Measurements from ENCODE around the gene TAOK2. TPM values are rescaled to one million over a fixed set of nuclear protein-coding genes. Genes with fewer than 3 reads are reported as not detected.
"Not testable (repeated sequence)": the region's sequence is repeated elsewhere in the genome, so short reads cannot be mapped to it uniquely, and the experiment has no call there.

The TAOK2 gene
- total RNA-seq, 8 experiments from 2014 or later = 27.0 to 54.4 (median 38.6) TPM

- Histone ChIP-seq H3K4me1 (replicated peaks in 1 of 2) (no peaks in the 10 kb centered on the region), H3K27ac (no peak overlapping the region), H3K4me3 (no peak overlapping the region)
- 70 to 100% (median 87%) methylated on average over 1 to 4 of the region's 8 CpGs; no CpG with 5 or more reads in 1 of the 10 experiments for WGBS, 10 experiments
- ATAC-seq (replicated peaks in 6 of 8) = peak in 1 of 8 experiments; percentile 55
- in situ Hi-C loops (cut with MboI; ENCODE audit: low pct_unique_long_range_greater_than_20kb in 2 of 9, low sequenced_read_pairs in 9 of 9, unreplicated experiment in 9 of 9) = loop anchor here in 1 of 9 experiments (25.0 kb wide), 1 partner anchor 89 kb away; the partner anchor contains the start of gene CDIPT
These were observed 21.9 kb upstream of the TAOK2 start for GRCh38 chr16:29951625-29952365.

- in situ Hi-C loops (cut with MboI; ENCODE audit: low pct_unique_long_range_greater_than_20kb in 2 of 9, low sequenced_read_pairs in 9 of 9, unreplicated experiment in 9 of 9) = loop anchor here in 1 of 9 experiments (25.0 kb wide), 1 partner anchor 96 kb away; the partner anchor contains the start of gene CDIPT
- WGBS, 10 experiments = 83 to 100% (median 96%) methylated on average over 1 to 4 of the region's 5 CpGs; no CpG with 5 or more reads in 4 of the 10 experiments
These were observed 14.9 kb upstream of the TAOK2 start for GRCh38 chr16:29958756-29959155.

GRCh38 chr16:29959293-29959692 is 14.4 kb upstream of the TAOK2 start:
- Histone ChIP-seq H3K4me1 (replicated peaks in 1 of 2) (peaks cover 0 to 8% of the 10 kb centered on the region in 2 donors), H3K4me3 (no peak overlapping the region), H3K27ac (no peak overlapping the region)
- no peak for ATAC-seq (replicated peaks in 6 of 8)
- WGBS, 10 experiments = 80 to 100% (median 100%) methylated on average over 1 to 7 of the region's 9 CpGs; no CpG with 5 or more reads in 3 of the 10 experiments
- in situ Hi-C loops (cut with MboI; ENCODE audit: low pct_unique_long_range_greater_than_20kb in 2 of 9, low sequenced_read_pairs in 9 of 9, unreplicated experiment in 9 of 9) = loop anchor here in 1 of 9 experiments (25.0 kb wide), 1 partner anchor 97 kb away; the partner anchor contains the start of gene CDIPT

More at GRCh38 chr16:29958756-29959155, 14.9 kb upstream of the TAOK2 start:
- Histone ChIP-seq H3K27ac (no peak overlapping the region), H3K4me3 (no peak overlapping the region), H3K4me1 (replicated peaks in 1 of 2) (peaks cover 0 to 8% of the 10 kb centered on the region in 2 donors)
- no peak for ATAC-seq (replicated peaks in 6 of 8)

GRCh38 chr16:29959821-29960220 is 13.8 kb upstream of the TAOK2 start:
- H3K4me3 ChIP-seq; H3K27ac ChIP-seq; H3K4me1 ChIP-seq (replicated peaks in 1 of 2); ATAC-seq (replicated peaks in 6 of 8): not testable (repeated sequence)
- in situ Hi-C loops (cut with MboI; ENCODE audit: low pct_unique_long_range_greater_than_20kb in 2 of 9, low sequenced_read_pairs in 9 of 9, unreplicated experiment in 9 of 9) = loop anchor here in 1 of 9 experiments (25.0 kb wide), 1 partner anchor 98 kb away; the partner anchor contains the start of gene CDIPT
- WGBS, 10 experiments = 37 to 100% (median 88%) methylated on average over 1 to 2 of the region's 4 CpGs; no CpG with 5 or more reads in 4 of the 10 experiments

- Histone ChIP-seq H3K4me1 (replicated peaks in 1 of 2) (peaks cover 0 to 8% of the 10 kb centered on the region in 2 donors), H3K27ac (no peak overlapping the region), H3K4me3 (peak overlapping the region; percentile 43 to 69 (median 52))
- 48 to 100% (median 83%) methylated on average over 1 to 8 of the region's 10 CpGs; no CpG with 5 or more reads in 1 of the 10 experiments for WGBS, 10 experiments
- ATAC-seq (replicated peaks in 6 of 8) = no peak
- in situ Hi-C loops (cut with MboI; ENCODE audit: low pct_unique_long_range_greater_than_20kb in 2 of 9, low sequenced_read_pairs in 9 of 9, unreplicated experiment in 9 of 9) = loop anchor here in 1 of 9 experiments (25.0 kb wide), 1 partner anchor 99 kb away; the partner anchor contains the start of gene CDIPT
These were observed 12.6 kb upstream of the TAOK2 start for GRCh38 chr16:29961127-29961478.

- 0 to 33% (median 2%) methylated on average over 2 to 9 of the region's 75 CpGs; no CpG with 5 or more reads in 5 of the 10 experiments for WGBS, 10 experiments
- peak within 1 kb of the TSS in 1 of 2 donors; percentile 57 for H3K27ac ChIP-seq
These were observed 12.0 kb upstream of the TAOK2 start, which contains the start of gene TMEM219 for GRCh38 chr16:29961479-29962343. TSS of gene TMEM219 (plus strand) at chr16:29962079. CDS start at chr16:29963144, 1,065 bp downstream.

GRCh38 chr16:29962344-29962994 is 11.2 kb upstream of the TAOK2 start:
- Histone ChIP-seq H3K27ac (peak overlapping the region in 1 of 2 donors; percentile 57), H3K4me1 (replicated peaks in 1 of 2) (peaks cover 0 to 8% of the 10 kb centered on the region in 2 donors), H3K4me3 (peak overlapping the region; percentile 43 to 69 (median 52))
- in situ Hi-C loops (cut with MboI; ENCODE audit: low pct_unique_long_range_greater_than_20kb in 2 of 9, low sequenced_read_pairs in 9 of 9, unreplicated experiment in 9 of 9) = loop anchor here in 1 of 9 experiments (25.0 kb wide), 1 partner anchor 100 kb away; the partner anchor contains the start of gene CDIPT
- ATAC-seq (replicated peaks in 6 of 8) = peak in 2 of 8 experiments; percentile 27 to 29
- WGBS, 10 experiments = 0 to 92% (median 28%) methylated on average over 2 to 9 of the region's 18 CpGs; no CpG with 5 or more reads in 2 of the 10 experiments

More at GRCh38 chr16:29961479-29962343, 12.0 kb upstream of the TAOK2 start, which contains the start of gene TMEM219:
- peaks cover 0 to 8% of the 10 kb centered on the region in 2 donors for H3K4me1 ChIP-seq (replicated peaks in 1 of 2)
- peak; percentile 90 to 97 (median 94) for ATAC-seq (replicated peaks in 6 of 8)
- peak within 1 kb of the TSS; percentile 43 to 69 (median 52) for H3K4me3 ChIP-seq
- in situ Hi-C loops (cut with MboI; ENCODE audit: low pct_unique_long_range_greater_than_20kb in 2 of 9, low sequenced_read_pairs in 9 of 9, unreplicated experiment in 9 of 9) = loop anchor here in 1 of 9 experiments (25.0 kb wide), 1 partner anchor 99 kb away; the partner anchor contains the start of gene CDIPT

- no peak overlapping the region for H3K4me3 ChIP-seq
- H3K4me1 ChIP-seq (replicated peaks in 1 of 2) = peaks cover 0 to 8% of the 10 kb centered on the region in 2 donors
- no peak for ATAC-seq (replicated peaks in 6 of 8)
- no peak overlapping the region for H3K27ac ChIP-seq
- in situ Hi-C loops (cut with MboI; ENCODE audit: low pct_unique_long_range_greater_than_20kb in 2 of 9, low sequenced_read_pairs in 9 of 9, unreplicated experiment in 9 of 9) = loop anchor here in 1 of 9 experiments (25.0 kb wide), 1 partner anchor 101 kb away; the partner anchor contains the start of gene CDIPT
- 55 to 91% (median 79%) methylated on average over 2 to 8 of the region's 14 CpGs; no CpG with 5 or more reads in 5 of the 10 experiments for WGBS, 10 experiments
These were observed 10.5 kb upstream of the TAOK2 start for GRCh38 chr16:29963021-29963743.

GRCh38 chr16:29968205-29968604 is 5.5 kb upstream of the TAOK2 start:
- ATAC-seq (replicated peaks in 6 of 8) = no peak
- in situ Hi-C loops (cut with MboI; ENCODE audit: low pct_unique_long_range_greater_than_20kb in 2 of 9, low sequenced_read_pairs in 9 of 9, unreplicated experiment in 9 of 9) = loop anchor here in 1 of 9 experiments (25.0 kb wide), 1 partner anchor 106 kb away; the partner anchor contains the start of gene CDIPT
- Histone ChIP-seq H3K4me3 (no peak overlapping the region), H3K27ac (no peak overlapping the region), H3K4me1 (replicated peaks in 1 of 2) (no peaks in the 10 kb centered on the region)
- WGBS, 10 experiments = 80 to 96% (median 92%) methylated on average over 2 to 4 of the region's 4 CpGs; no CpG with 5 or more reads in 5 of the 10 experiments

GRCh38 chr16:29971304-29971703 is 2.4 kb upstream of the TAOK2 start:
- H3K4me3 ChIP-seq = no peak overlapping the region
- no peak for ATAC-seq (replicated peaks in 6 of 8)
- 63 to 100% (median 80%) methylated on average over 1 to 4 of the region's 8 CpGs; no CpG with 5 or more reads in 7 of the 10 experiments for WGBS, 10 experiments
- peaks cover 16% of the 10 kb centered on the region in 2 donors for H3K4me1 ChIP-seq (replicated peaks in 1 of 2)
- no peak overlapping the region for H3K27ac ChIP-seq
- in situ Hi-C loops (cut with MboI; ENCODE audit: low pct_unique_long_range_greater_than_20kb in 2 of 9, low sequenced_read_pairs in 9 of 9, unreplicated experiment in 9 of 9) = loop anchor here in 1 of 9 experiments (25.0 kb wide), 1 partner anchor 109 kb away; the partner anchor contains the start of gene CDIPT

GRCh38 chr16:29972500-29972899 is 1.2 kb upstream of the TAOK2 start:
- no peak for ATAC-seq (replicated peaks in 6 of 8)
- H3K27ac ChIP-seq = no peak overlapping the region
- in situ Hi-C loops (cut with MboI; ENCODE audit: low pct_unique_long_range_greater_than_20kb in 2 of 9, low sequenced_read_pairs in 9 of 9, unreplicated experiment in 9 of 9) = loop anchor here in 1 of 9 experiments (25.0 kb wide), 1 partner anchor 110 kb away; the partner anchor contains the start of gene CDIPT
- H3K4me1 ChIP-seq (replicated peaks in 1 of 2) = peaks cover 21% of the 10 kb centered on the region in 2 donors
- H3K4me3 ChIP-seq = no peak overlapping the region
- 83 to 100% methylated on average over 1 of the region's 1 CpG; no CpG with 5 or more reads in 8 of the 10 experiments for WGBS, 10 experiments

All from motor neuron (in vitro differentiated cells).